Neuronal stem cell (in vitro differentiated cells): ENCODE measurements around the gene PGPEP1.
"Not testable (repeated sequence)": the region's sequence is repeated elsewhere in the genome, so short reads cannot be mapped to it uniquely, and the experiment has no call there.

ENCODE experiments used
- DNase-seq: peaks from one replicate; pipeline ENCODE4 v3.0.0-alpha.2; 2013; ENCODE audit warnings: low spot score
- H2AFZ ChIP-seq: one replicate; pipeline ENCODE4 v1.6.1; 2013; ENCODE audit warnings: mild to moderate bottlenecking, low read length, inconsistent platforms
- H2AK5ac ChIP-seq: 2 replicates; pipeline ENCODE4 v1.6.1; 2013; ENCODE audit warnings: low read depth, mild to moderate bottlenecking, inconsistent platforms, low read length, moderate library complexity, mixed read lengths
- H2BK120ac ChIP-seq: 2 replicates; pipeline ENCODE4 v1.6.1; 2013; ENCODE audit warnings: low read depth, mild to moderate bottlenecking, inconsistent platforms, low read length, moderate library complexity, mixed read lengths
- H2BK12ac ChIP-seq: one replicate; pipeline ENCODE4 v1.6.1; 2013; ENCODE audit warnings: low read length, inconsistent platforms
- H2BK15ac ChIP-seq: 2 replicates; pipeline ENCODE4 v1.6.1; 2013; ENCODE audit warnings: mild to moderate bottlenecking, low read length, inconsistent platforms, mixed read lengths
- H2BK5ac ChIP-seq: one replicate; pipeline ENCODE4 v1.6.1; 2013; ENCODE audit warnings: inconsistent platforms, mild to moderate bottlenecking, low read length, moderate library complexity
- H3K14ac ChIP-seq: one replicate; pipeline ENCODE4 v1.6.1; 2013; ENCODE audit warnings: low read length, inconsistent platforms
- H3K18ac ChIP-seq: 2 replicates; pipeline ENCODE4 v1.6.1; 2013; ENCODE audit warnings: low read length, inconsistent platforms
- H3K23ac ChIP-seq: 2 replicates; pipeline ENCODE4 v1.6.1; 2013; ENCODE audit warnings: low read depth, mild to moderate bottlenecking, mixed read lengths, low read length, inconsistent platforms; ENCODE audit not compliant: poor library complexity
- H3K27ac ChIP-seq: replicated peaks from 3 replicates; pipeline ENCODE4 v1.5.1; 2013; ENCODE audit warnings: low read length, inconsistent platforms
- H3K27me3 ChIP-seq, 3 experiments: 2 replicates each; pipeline ENCODE4 v1.6.1; 2013; ENCODE audit warnings: low read length in 3 of 3, mild to moderate bottlenecking in 2 of 3, inconsistent platforms in 1 of 3, low read depth in 1 of 3, mixed read lengths in 1 of 3, moderate library complexity in 1 of 3; ENCODE audit not compliant: control insufficient read depth in 3 of 3, insufficient read depth in 3 of 3
- H3K36me3 ChIP-seq, 2 donors: replicated peaks in 1 of 2; 2 replicates each; pipeline ENCODE4 v1.6.1; 2013; ENCODE audit warnings: low read length in 2 of 2; ENCODE audit not compliant: control insufficient read depth in 2 of 2, insufficient read depth in 2 of 2
- H3K4ac ChIP-seq: 2 replicates; pipeline ENCODE4 v1.6.1; 2013; ENCODE audit warnings: inconsistent platforms, mild to moderate bottlenecking, low read length, moderate library complexity
- H3K4me1 ChIP-seq, 2 donors: 1 replicate in 1 of 2; 2 replicates in 1 of 2; pipeline ENCODE4 v1.6.1; 2013; ENCODE audit warnings: low read length in 2 of 2, low read depth in 1 of 2; ENCODE audit not compliant: control insufficient read depth in 2 of 2, insufficient read depth in 1 of 2
- H3K4me2 ChIP-seq: one replicate; pipeline ENCODE4 v1.6.1; 2013; ENCODE audit warnings: mild to moderate bottlenecking, low read length, inconsistent platforms; ENCODE audit not compliant: insufficient read depth, poor library complexity, severe bottlenecking
- H3K4me3 ChIP-seq, 2 donors: 2 replicates each; pipeline ENCODE4 v1.5.1; 2013; ENCODE audit warnings: low read length in 2 of 2, mild to moderate bottlenecking in 2 of 2, inconsistent platforms in 1 of 2, moderate library complexity in 1 of 2
- H3K79me1 ChIP-seq: one replicate; pipeline ENCODE4 v1.6.1; 2013; ENCODE audit warnings: low read depth, mild to moderate bottlenecking, inconsistent platforms, low read length, moderate library complexity
- H3K9ac ChIP-seq: one replicate; pipeline ENCODE4 v1.6.1; 2013; ENCODE audit warnings: mild to moderate bottlenecking, low read depth, low read length, inconsistent platforms; ENCODE audit not compliant: poor library complexity
- H3K9me3 ChIP-seq, 2 donors: replicated peaks in 1 of 2; 2 replicates each; pipeline versions ENCODE3 to v1.6.1; 2013; ENCODE audit warnings: low read length in 2 of 2, mild to moderate bottlenecking in 2 of 2, inconsistent platforms in 1 of 2, low read depth in 1 of 2, mixed read lengths in 1 of 2, moderate library complexity in 1 of 2; ENCODE audit not compliant: control insufficient read depth in 2 of 2, insufficient read depth in 1 of 2
- H4K8ac ChIP-seq: one replicate; pipeline ENCODE4 v1.6.1; 2013; ENCODE audit warnings: low read depth, mild to moderate bottlenecking, inconsistent platforms, low read length, moderate library complexity
- H4K91ac ChIP-seq: one replicate; pipeline ENCODE4 v1.6.1; 2013; ENCODE audit warnings: low read length, low read depth, mild to moderate bottlenecking, inconsistent platforms; ENCODE audit not compliant: poor library complexity
- WGBS, 2 donors: extraction: QIAGEN DNeasy Blood & Tissue Kit; methylation state at CpG; one replicate each; pipeline ENCODE4 v1.1.7; 2013; ENCODE audit warnings: missing lambda C conversion rate in 2 of 2, mixed read lengths in 1 of 2; ENCODE audit not compliant: insufficient read length in 2 of 2, insufficient replicate concordance in 1 of 2; ENCODE audit errors: extremely low coverage in 2 of 2; 5-methylcytosine and 5-hydroxymethylcytosine counted together

Gene PGPEP1

GRCh38 chr19:18363787-18364186, 23.4 kb downstream of the PGPEP1 start:
- Histone ChIP-seq H4K8ac (no peak overlapping the region), H3K9ac (no peak overlapping the region), H3K23ac (no peak overlapping the region), H3K4me3 (no peak overlapping the region), H3K4ac (no peak overlapping the region), H2BK120ac (no peak overlapping the region), H3K36me3 (peaks cover 0 to 19% of the 10 kb centered on the region in 2 donors), H4K91ac (no peak overlapping the region), H2BK12ac (no peak overlapping the region), H3K9me3 (peaks cover 0 to 3% of the 10 kb centered on the region in 2 donors), H2BK5ac (no peak overlapping the region), H2BK15ac (no peak overlapping the region), H3K18ac (no peak overlapping the region), H3K79me1 (no peaks in the 10 kb centered on the region), H3K14ac (no peak overlapping the region), H3K27ac (no peak overlapping the region), H3K4me2 (no peak overlapping the region), H2AFZ (no peak overlapping the region), H3K27me3 (peaks cover 0 to 2% (median 0%) of the 10 kb centered on the region in 3 experiments), H2AK5ac (no peak overlapping the region), H3K4me1 (peaks cover 10 to 31% of the 10 kb centered on the region in 2 donors)
- no CpG with 5 or more reads among the region's 6 CpGs for WGBS, 2 donors
- DNase-seq: no peak

GRCh38 chr19:18364277-18364825, 24.0 kb downstream of the PGPEP1 start:
- not testable (repeated sequence) for H3K27ac ChIP-seq, H2BK15ac ChIP-seq, H2BK120ac ChIP-seq, H2AK5ac ChIP-seq, H3K79me1 ChIP-seq, H3K4ac ChIP-seq, H3K4me2 ChIP-seq, H4K91ac ChIP-seq, H3K9ac ChIP-seq, H3K14ac ChIP-seq, H4K8ac ChIP-seq, H2BK12ac ChIP-seq, H3K9me3 ChIP-seq, H3K4me3 ChIP-seq, H3K27me3 ChIP-seq, DNase-seq, H3K23ac ChIP-seq
- Histone ChIP-seq H2BK5ac (peak overlapping the region; percentile 71), H3K4me1 (peaks cover 13 to 36% of the 10 kb centered on the region in 2 donors), H2AFZ (peak overlapping the region; percentile 57), H3K36me3 (peaks cover 0 to 15% of the 10 kb centered on the region in 2 donors), H3K18ac (peak overlapping the region; percentile 81)
- WGBS, 2 donors: no CpG with 5 or more reads among the region's 11 CpGs

- no peak overlapping the region for H3K9ac ChIP-seq
- H3K36me3 ChIP-seq: peaks cover 0 to 12% of the 10 kb centered on the region in 2 donors
- no peak overlapping the region for H2AK5ac ChIP-seq
- no peak overlapping the region for H3K4me2 ChIP-seq
- no peak overlapping the region for H3K18ac ChIP-seq
- H3K27me3 ChIP-seq: peaks cover 0 to 2% (median 0%) of the 10 kb centered on the region in 3 experiments
- H3K4me3 ChIP-seq: no peak overlapping the region
- H2AFZ ChIP-seq: peak overlapping the region; percentile 57
- no CpG with 5 or more reads among the region's 15 CpGs for whole genome bisulfite sequencing, 2 donors
- H3K14ac ChIP-seq: no peak overlapping the region
- H3K79me1 ChIP-seq: no peaks in the 10 kb centered on the region
- no peak overlapping the region for H3K4ac ChIP-seq
- peaks cover 0 to 3% of the 10 kb centered on the region in 2 donors for H3K9me3 ChIP-seq
- no peak overlapping the region for H4K8ac ChIP-seq
- no peak overlapping the region for H2BK12ac ChIP-seq
- peaks cover 13 to 43% of the 10 kb centered on the region in 2 donors for H3K4me1 ChIP-seq
- H2BK15ac ChIP-seq: no peak overlapping the region
- no peak overlapping the region for H2BK120ac ChIP-seq
- H3K23ac ChIP-seq: no peak overlapping the region
- H3K27ac ChIP-seq: no peak overlapping the region
- peak overlapping the region; percentile 76 for H2BK5ac ChIP-seq
- H4K91ac ChIP-seq: no peak overlapping the region
- DNase-seq: no peak
These were observed 24.6 kb downstream of the PGPEP1 start for GRCh38 chr19:18364826-18365528.

- H4K8ac ChIP-seq: no peak overlapping the region
- DNase-seq: no peak
- no peak overlapping the region for H3K27ac ChIP-seq
- H3K4ac ChIP-seq: no peak overlapping the region
- H3K9me3 ChIP-seq: peaks cover 0 to 3% of the 10 kb centered on the region in 2 donors
- H3K36me3 ChIP-seq: peaks cover 0 to 10% of the 10 kb centered on the region in 2 donors
- peak overlapping the region; percentile 3 for H2AK5ac ChIP-seq
- no peak overlapping the region for H3K23ac ChIP-seq
- no peak overlapping the region for H3K9ac ChIP-seq
- H2BK15ac ChIP-seq: no peak overlapping the region
- no peak overlapping the region for H2BK12ac ChIP-seq
- no peak overlapping the region for H2AFZ ChIP-seq
- peaks cover 13 to 43% of the 10 kb centered on the region in 2 donors for H3K4me1 ChIP-seq
- no peak overlapping the region for H3K18ac ChIP-seq
- no peaks in the 10 kb centered on the region for H3K79me1 ChIP-seq
- H3K4me3 ChIP-seq: no peak overlapping the region
- H3K27me3 ChIP-seq: peaks cover 0 to 2% (median 0%) of the 10 kb centered on the region in 3 experiments
- peak overlapping the region; percentile 76 for H2BK5ac ChIP-seq
- H4K91ac ChIP-seq: no peak overlapping the region
- H2BK120ac ChIP-seq: no peak overlapping the region
- no peak overlapping the region for H3K4me2 ChIP-seq
- no peak overlapping the region for H3K14ac ChIP-seq
- no CpG with 5 or more reads among the region's 2 CpGs for WGBS, 2 donors
These were observed 25.6 kb downstream of the PGPEP1 start for GRCh38 chr19:18366021-18366435.
